NCI-H524 (cell line): ENCODE data around the gene NIBAN1.

Experiments used
- DNase-seq, 2 experiments: peaks; one replicate each; lab custom pipeline; 2025; lab: John Stamatoyannopoulos, UW

NIBAN1 gene

GRCh38 chr1:184945029-184945428 lies 29.3 kb downstream of the NIBAN1 start:
- DNase-seq, result no peak

GRCh38 chr1:184943998-184944397 lies 30.3 kb downstream of the NIBAN1 start:
- DNase-seq, result no peak

- no peak for DNase-seq
Measured at GRCh38 chr1:184941735-184942134, 32.6 kb downstream of the NIBAN1 start.

- DNase-seq, result no peak
Measured at GRCh38 chr1:184941410-184941733, 32.9 kb downstream of the NIBAN1 start.

- DNase-seq, result no peak
Measured at GRCh38 chr1:184940694-184941409, 33.5 kb downstream of the NIBAN1 start.

GRCh38 chr1:184940226-184940625 lies 34.1 kb downstream of the NIBAN1 start:
- DNase-seq, result no peak

GRCh38 chr1:184937729-184938128 lies 36.6 kb downstream of the NIBAN1 start:
- no peak for DNase-seq

- DNase-seq, result peak in 1 of 2 experiments; percentile 1
Measured at GRCh38 chr1:184935920-184936798, 38.1 kb downstream of the NIBAN1 start.

- no peak for DNase-seq
Measured at GRCh38 chr1:184933944-184934343, 40.4 kb downstream of the NIBAN1 start.

- no peak for DNase-seq
Measured at GRCh38 chr1:184932319-184932718, 42.0 kb downstream of the NIBAN1 start.

- no peak for DNase-seq
Measured at GRCh38 chr1:184931566-184931965, 42.7 kb downstream of the NIBAN1 start.

- no peak for DNase-seq
Measured at GRCh38 chr1:184930645-184931044, 43.7 kb downstream of the NIBAN1 start.

- no peak for DNase-seq
Measured at GRCh38 chr1:184930232-184930631, 44.1 kb downstream of the NIBAN1 start.

GRCh38 chr1:184929711-184930202 lies 44.6 kb downstream of the NIBAN1 start:
- DNase-seq, result no peak

GRCh38 chr1:184928394-184928793 lies 45.9 kb downstream of the NIBAN1 start:
- DNase-seq, result no peak
